OCI-M2 (cell line): ENCODE results near the gene RPTOR.
"Not testable (repeated sequence)": the region's sequence is repeated elsewhere in the genome, so short reads cannot be mapped to it uniquely, and the experiment has no call there.

Source experiments
- DNase-seq: peaks from one replicate; lab custom pipeline; 2025; ENCODE audit not compliant: unreplicated experiment; lab: John Stamatoyannopoulos, UW

RPTOR gene

DNA sequence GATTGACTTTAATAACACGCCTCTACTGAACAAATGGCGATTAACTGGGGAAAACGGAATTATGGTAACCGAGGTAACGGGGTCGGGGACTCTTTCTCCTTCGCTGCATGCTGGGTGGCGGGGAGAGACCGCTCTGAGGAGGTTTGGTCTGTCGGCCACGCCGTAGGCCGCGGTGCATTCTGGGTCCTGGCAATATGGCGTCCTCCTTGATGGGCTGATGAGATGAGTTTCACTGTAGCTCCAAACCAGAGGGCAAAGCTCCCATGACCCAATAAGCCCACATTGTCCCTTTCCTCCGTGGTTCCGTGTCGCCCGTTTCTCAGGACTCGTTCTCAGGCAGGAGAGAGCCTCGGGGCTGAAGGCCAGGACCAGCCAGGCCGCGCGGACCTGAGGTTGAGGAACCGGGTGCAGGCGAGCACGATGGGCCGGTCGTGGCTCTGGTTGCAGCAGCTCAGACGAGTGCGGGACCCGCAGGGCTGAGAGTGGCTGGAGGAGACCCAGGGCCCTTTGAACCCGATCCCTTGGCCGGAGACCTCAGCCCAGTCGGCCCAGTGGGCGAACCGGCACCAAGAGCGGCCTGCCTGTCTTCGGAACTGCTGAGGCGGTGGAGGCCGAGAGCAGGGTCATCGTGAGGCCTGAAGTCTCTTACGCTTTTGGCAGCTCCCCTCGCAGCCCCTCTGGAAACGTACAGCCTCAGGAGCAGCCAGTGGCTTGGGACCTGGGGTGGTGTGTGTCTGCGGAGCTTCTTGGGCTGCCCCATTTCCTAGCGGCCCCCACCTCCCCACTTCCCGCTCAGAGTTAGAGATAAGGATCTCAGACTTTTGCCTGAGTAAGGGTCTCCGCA is at the start of gene RPTOR:
Gene RPTOR, plus strand, starts transcription at position 184 of the 844 bp plus-strand sequence. CDS start 792 bp downstream, outside the sequence.
- DNase-seq = peak; percentile 84

DNA sequence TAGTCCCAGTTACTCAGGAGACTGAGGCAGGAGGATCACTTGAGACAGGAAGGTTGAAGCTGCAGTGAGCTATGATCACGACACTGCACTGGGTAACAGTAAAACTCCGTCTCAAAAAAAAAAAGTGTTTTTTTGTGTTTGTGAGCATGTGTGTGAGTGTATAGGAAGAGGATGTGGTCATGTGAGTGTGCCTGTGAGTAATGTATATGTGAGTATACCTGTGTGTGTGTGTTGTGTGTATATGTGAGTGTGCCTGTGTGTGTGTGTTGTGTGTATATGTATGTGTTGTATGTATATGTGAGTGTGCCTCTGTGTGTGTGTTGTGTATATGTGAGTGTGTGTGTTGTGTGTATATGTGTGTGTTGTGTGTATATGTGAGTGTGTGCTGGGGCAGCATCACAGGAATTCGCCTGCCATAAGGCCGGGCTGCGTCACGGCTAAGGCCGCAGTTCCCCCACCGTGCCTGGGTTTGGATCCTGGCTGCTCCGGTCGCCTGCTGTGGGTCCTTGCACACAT is 46.9 kb upstream of the RPTOR start:
- no peak for DNase-seq

DNA sequence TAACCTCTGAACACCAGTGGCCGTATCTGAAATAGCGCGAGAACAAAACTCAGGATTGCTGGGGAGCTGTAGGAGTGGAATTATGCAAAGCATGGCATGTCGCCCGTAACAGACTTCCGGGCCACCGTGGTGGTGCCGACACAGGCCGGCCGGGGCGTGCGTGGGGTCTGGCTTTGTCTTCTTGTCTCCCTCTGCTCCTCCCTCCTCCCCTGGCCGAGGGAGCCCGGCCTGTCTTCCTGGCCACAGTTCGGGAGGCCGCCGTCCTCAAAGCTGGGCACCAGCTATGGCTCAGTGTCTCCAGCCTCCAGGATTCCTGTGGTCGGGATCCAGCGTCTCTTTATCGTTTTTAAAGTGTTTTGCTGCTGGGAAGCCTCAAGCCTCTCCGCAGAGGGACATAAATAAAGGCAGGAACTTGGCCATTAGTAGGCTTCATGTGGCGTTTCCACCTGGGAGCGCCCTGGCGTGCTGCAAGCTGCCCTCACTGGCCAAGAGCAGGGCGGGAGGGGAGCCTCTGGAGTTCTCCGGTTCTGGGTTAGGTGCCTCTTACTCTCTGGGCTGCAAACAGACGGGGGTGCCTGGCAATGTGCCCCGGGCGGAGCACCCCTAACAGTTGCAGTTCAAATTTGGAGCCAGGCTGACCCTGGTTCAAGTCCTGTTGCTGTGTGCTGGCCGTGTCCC is 46.3 kb upstream of the RPTOR start:
- DNase-seq = no peak

GRCh38 chr17:80498920-80499410 is 45.7 kb upstream of the RPTOR start:
- no peak for DNase-seq

GRCh38 chr17:80499560-80499959 is 45.1 kb upstream of the RPTOR start:
- DNase-seq = no peak

GRCh38 chr17:80499961-80500665 is 44.5 kb upstream of the RPTOR start:
- DNase-seq = no peak

GRCh38 chr17:80501741-80502577 is 42.7 kb upstream of the RPTOR start:
- no peak for DNase-seq

GRCh38 chr17:80502578-80502877 is 42.1 kb upstream of the RPTOR start:
- no peak for DNase-seq

- no peak for DNase-seq
These were observed 41.6 kb upstream of the RPTOR start for GRCh38 chr17:80503031-80503430.

GRCh38 chr17:80503921-80504320 is 40.7 kb upstream of the RPTOR start:
- no peak for DNase-seq

DNA sequence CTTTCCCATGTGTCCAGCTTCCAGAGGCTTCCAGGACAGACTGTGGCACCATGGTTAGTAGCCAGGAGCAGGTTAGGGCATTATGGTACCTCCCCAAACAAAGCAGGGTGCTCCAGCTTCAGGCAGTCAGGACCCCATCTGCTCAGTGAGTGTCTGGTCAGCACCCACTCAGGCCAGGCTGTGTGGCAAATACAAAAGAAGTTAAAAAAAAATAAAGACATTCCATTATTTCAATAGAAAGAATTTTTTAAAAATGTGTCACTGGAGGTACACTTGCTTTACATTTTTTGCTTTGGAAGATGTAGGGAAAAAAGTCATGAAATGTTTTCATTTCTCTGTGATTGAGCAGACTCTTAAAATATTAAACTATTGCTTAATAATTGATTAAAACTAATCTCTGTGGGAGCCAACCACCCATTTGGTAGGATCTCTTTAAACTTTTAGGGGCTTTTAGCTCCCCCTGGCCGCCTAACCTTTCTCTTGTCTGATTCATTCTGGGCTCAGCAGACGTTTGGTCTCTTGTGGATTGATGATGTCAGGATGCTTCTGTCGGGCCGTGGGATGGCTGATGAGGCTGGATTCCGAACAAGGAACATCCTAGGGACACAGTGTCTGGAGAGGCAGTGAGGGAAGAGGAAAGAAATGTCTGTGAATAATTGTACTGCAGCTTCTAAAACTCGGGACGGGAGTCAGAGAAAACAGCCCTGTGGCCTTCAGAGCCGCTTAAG is 39.8 kb upstream of the RPTOR start:
- DNase-seq = no peak

DNA sequence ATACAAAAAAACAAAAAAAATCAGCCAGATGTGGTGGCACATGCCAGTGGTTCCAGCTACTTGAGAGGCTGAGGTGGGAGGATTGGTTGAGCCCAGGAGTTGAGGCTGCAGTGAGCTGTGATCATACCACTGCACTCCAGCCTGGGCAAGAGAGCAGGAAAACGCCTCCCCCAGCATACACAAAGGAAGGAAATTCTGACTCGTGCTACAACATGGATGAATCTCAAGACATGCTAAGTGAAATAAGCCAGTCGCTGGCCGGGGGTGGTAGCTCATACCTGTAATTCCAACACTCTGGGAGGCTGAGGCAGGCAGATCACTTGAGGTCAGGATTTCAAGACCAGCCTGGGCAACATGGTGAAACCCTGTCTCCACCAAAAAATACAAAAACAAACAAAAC is 37.5 kb upstream of the RPTOR start:
- DNase-seq = not testable (repeated sequence)

GRCh38 chr17:80507965-80508364 is 36.7 kb upstream of the RPTOR start:
- no peak for DNase-seq

DNA sequence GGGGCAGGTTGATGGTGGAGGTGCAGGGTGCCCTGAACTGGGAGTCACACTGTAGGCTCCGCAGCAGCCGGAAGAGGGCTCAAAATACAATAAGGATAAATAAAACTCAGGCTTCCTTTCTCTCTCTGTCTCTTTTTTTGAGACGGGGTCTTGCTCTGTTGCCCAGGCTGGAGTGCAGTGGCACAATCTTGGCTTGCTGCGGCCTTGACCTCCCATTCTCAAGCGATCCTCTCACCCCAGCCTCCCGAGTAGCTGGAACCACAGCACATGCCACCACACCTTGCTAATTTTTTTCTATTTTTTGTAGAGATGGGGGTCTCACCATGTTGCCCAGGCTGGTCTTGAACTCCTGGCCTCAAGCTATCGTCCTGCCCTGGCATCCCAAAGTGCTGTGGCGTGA is 35.3 kb upstream of the RPTOR start:
- DNase-seq = no peak

DNA sequence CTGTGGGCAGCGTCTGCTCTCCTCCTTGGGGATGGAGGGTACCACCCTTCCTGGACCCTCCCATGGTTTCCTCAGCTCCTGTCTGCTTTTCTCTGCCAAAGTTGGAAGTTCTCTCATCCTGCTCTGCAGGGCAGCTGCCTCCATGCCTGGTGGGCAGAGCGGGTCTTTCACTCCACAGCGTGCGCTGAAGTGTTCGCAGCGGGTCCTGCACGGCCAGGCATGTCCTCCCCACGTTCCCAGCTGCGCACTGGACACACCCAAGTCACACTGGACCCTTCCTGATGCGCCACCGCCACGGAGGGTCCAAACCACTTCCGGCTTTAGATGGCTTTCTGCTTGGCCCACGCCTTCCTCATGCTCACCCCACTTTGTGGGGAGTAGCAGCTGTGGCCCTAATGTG is 34.5 kb upstream of the RPTOR start:
- no peak for DNase-seq

DNA sequence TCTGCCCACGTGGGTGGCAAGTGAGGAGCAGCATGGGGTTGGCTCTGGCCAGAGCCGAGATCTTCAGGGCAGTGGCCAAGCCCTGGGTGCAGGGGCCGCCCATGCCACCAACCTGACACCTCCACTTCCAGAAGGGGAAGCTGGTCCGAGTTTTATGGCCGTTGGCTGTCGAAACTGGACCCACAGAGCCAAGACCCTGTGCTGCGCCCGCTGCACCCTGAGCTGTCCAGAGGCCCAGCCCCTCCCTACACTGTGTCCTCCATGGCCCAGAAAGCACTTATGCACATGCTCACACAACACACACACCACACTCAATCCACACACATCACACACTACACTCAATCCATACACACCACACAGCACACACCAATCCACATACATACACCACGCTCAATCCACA is 33.9 kb upstream of the RPTOR start:
- DNase-seq = no peak

- DNase-seq = no peak
These were observed 33.1 kb upstream of the RPTOR start for GRCh38 chr17:80511222-80512180.

- DNase-seq = no peak
These were observed 32.4 kb upstream of the RPTOR start for GRCh38 chr17:80512233-80512632.

DNA sequence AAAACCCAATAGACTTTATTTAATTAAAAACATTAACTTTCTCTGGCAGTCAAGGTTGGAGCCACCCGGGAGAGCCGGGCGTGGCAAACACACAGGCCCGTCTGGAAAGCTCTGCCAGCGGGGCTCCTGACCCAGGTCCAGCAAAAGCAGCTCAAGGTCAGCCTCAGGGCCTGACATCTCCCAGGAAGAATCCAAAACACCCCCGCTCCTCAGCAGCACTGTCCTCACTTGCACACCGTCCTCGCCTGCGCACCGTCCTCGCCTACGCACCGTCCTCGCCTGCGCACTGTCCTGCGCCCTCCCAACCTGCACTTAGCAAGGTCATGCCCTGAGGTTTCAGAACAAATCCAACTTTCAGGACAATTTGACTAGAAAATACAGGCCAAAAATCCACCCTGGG is 31.4 kb upstream of the RPTOR start:
- DNase-seq = no peak
